Gastrocnemius medialis (tissue), 4 donors: ENCODE results near the gene APOLD1.
"Not testable (repeated sequence)": the region's sequence is repeated elsewhere in the genome, so short reads cannot be mapped to it uniquely, and the experiment has no call there.

Experiments used
- CTCF ChIP-seq, 5 experiments: fragments of 450-650 bp in 3 of 5; fragments of 200-600 bp in 2 of 5; sonication (generic) in 2 of 5; IDR thresholded peaks in 4 of 5; conservative IDR thresholded peaks in 1 of 5; 1 replicate in 4 of 5; 2 replicates in 1 of 5; pipeline ENCODE4 v1.5.1; 2016 to 2019; ENCODE audit warnings: antibody characterized with exemption in 5 of 5, mild to moderate bottlenecking in 3 of 5, moderate library complexity in 3 of 5
- POLR2A ChIP-seq, 2 donors: fragments of 450-650 bp; IDR thresholded peaks; one replicate each; pipeline ENCODE4 v1.6.1; 2017; ENCODE audit warnings: antibody characterized with exemption in 2 of 2, mild to moderate bottlenecking in 2 of 2, moderate library complexity in 2 of 2

- not testable (repeated sequence) for TF ChIP-seq POLR2A (IDR thresholded peaks at IDR 0.05); CTCF (IDR thresholded peaks at IDR 0.05 in 4 of 5, conservative IDR thresholded peaks at IDR 0.05 in 1 of 5)
Observed at GRCh38 chr12:12820376-12820775, 34.9 kb downstream of the APOLD1 start.
